ENCODE data around the gene EFCAB6.

DNA sequence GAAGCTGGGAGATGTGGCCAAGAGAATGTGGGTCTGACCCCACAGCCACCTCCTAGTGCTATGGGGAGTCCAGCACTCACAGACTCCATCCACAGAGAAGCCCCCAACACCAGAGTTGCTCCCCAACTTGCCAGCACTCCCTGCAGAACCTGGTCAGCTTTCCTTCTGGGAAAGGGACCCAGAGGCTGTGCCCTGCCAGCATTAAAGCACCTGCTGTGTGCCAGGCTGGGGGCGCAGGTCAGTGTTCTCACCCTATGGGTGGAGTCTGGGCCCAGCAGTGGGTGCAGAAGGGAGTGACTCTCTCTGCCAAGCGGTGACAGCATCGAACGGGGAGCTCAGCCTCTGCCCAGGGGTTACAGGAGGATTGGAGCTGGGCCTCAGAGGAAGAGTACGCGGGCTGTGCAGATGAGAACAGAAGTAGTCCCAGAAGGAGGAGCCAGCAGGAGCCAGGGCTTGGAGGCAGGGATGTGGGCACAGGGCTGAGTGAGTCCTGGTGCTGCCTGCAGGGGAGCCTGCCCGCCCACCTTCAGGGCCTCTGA, 285.9 kb downstream of the EFCAB6 start:
- TF ChIP-seq POLR2A (IDR thresholded peaks at IDR 0.05) = no peak
- TF ChIP-seq, protein P1, sequence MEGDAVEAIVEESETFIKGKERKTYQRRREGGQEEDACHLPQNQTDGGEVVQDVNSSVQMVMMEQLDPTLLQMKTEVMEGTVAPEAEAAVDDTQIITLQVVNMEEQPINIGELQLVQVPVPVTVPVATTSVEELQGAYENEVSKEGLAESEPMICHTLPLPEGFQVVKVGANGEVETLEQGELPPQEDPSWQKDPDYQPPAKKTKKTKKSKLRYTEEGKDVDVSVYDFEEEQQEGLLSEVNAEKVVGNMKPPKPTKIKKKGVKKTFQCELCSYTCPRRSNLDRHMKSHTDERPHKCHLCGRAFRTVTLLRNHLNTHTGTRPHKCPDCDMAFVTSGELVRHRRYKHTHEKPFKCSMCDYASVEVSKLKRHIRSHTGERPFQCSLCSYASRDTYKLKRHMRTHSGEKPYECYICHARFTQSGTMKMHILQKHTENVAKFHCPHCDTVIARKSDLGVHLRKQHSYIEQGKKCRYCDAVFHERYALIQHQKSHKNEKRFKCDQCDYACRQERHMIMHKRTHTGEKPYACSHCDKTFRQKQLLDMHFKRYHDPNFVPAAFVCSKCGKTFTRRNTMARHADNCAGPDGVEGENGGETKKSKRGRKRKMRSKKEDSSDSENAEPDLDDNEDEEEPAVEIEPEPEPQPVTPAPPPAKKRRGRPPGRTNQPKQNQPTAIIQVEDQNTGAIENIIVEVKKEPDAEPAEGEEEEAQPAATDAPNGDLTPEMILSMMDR (IDR thresholded peaks at IDR 0.05) = no peak
